Fibroblast of lung (primary cell): ENCODE data around the gene RAB28. TPM values are rescaled to one million over a fixed set of nuclear protein-coding genes. Genes with fewer than 3 reads are reported as not detected.
A peak's percentile ranks its signal among the peaks of the same experiment; 100 is the strongest.

Source experiments
- DNase-seq, 2 donors: peaks; one replicate each; pipeline versions ENCODE4 v3.0.0 to v3.0.0-alpha.2; 2010; ENCODE audit warnings: low read depth in 2 of 2
- H2AFZ ChIP-seq: 2 replicates; pipeline ENCODE4 v1.5.1; 2012; ENCODE audit warnings: low read length, control low read depth, inconsistent platforms
- H3K27ac ChIP-seq: 2 replicates; pipeline ENCODE4 v1.5.1; 2011; ENCODE audit warnings: low read length, control low read depth; ENCODE audit not compliant: insufficient read depth
- H3K27me3 ChIP-seq: 2 replicates; pipeline ENCODE4 v1.5.1; 2011; ENCODE audit warnings: mild to moderate bottlenecking, low read length; ENCODE audit not compliant: control insufficient read depth, insufficient read depth
- H3K36me3 ChIP-seq: 2 replicates; pipeline ENCODE4 v1.5.1; 2011; ENCODE audit warnings: low read length; ENCODE audit not compliant: control insufficient read depth, insufficient read depth
- H3K4me1 ChIP-seq: 2 replicates; pipeline ENCODE4 v1.5.1; 2011; ENCODE audit warnings: low read length; ENCODE audit not compliant: control insufficient read depth, insufficient read depth; ENCODE audit errors: extremely low read depth
- H3K4me2 ChIP-seq: 2 replicates; pipeline ENCODE4 v1.5.1; 2011; ENCODE audit warnings: low read length, control low read depth; ENCODE audit not compliant: insufficient read depth; ENCODE audit errors: extremely low read depth
- H3K4me3 ChIP-seq, 4 experiments: fragments of 200-600 bp in 1 of 4; sonication (generic) in 1 of 4; replicated peaks in 1 of 4; 2 replicates each; pipeline ENCODE4 v1.5.1; 2011 to 2016; ENCODE audit warnings: low read length in 4 of 4, low read depth in 3 of 4, mild to moderate bottlenecking in 3 of 4, control low read depth in 2 of 4, inconsistent platforms in 1 of 4, mixed read lengths in 1 of 4; ENCODE audit not compliant: insufficient read depth in 1 of 4; ENCODE audit errors: control extremely low read depth in 1 of 4
- H3K79me2 ChIP-seq: 2 replicates; pipeline ENCODE4 v1.5.1; 2012; ENCODE audit warnings: mild to moderate bottlenecking, low read length, inconsistent platforms; ENCODE audit not compliant: control insufficient read depth, insufficient read depth
- H3K9ac ChIP-seq: 2 replicates; pipeline ENCODE4 v1.5.1; 2011; ENCODE audit warnings: mild to moderate bottlenecking, low read length, control low read depth; ENCODE audit not compliant: insufficient read depth
- H3K9me3 ChIP-seq: 2 replicates; pipeline ENCODE4 v1.5.1; 2012; ENCODE audit warnings: low read depth, low read length; ENCODE audit not compliant: control insufficient read depth, insufficient read depth
- H4K20me1 ChIP-seq: 2 replicates; pipeline ENCODE4 v1.5.1; 2011; ENCODE audit warnings: low read length; ENCODE audit not compliant: control insufficient read depth, insufficient read depth; ENCODE audit errors: extremely low read depth
- CTCF ChIP-seq, 2 donors: IDR thresholded peaks in 1 of 2; conservative IDR thresholded peaks in 1 of 2; 1 replicate in 1 of 2; 2 replicates in 1 of 2; pipeline ENCODE4 v1.5.1; 2011 to 2012; ENCODE audit warnings: low read length in 2 of 2, control low read depth in 1 of 2, inconsistent platforms in 1 of 2, low read depth in 1 of 2, mild to moderate bottlenecking in 1 of 2
- EZH2 ChIP-seq: IDR thresholded peaks from 2 replicates; pipeline ENCODE4 v1.5.1; 2012; ENCODE audit warnings: low read length, control low read depth, mild to moderate bottlenecking; ENCODE audit errors: missing control alignments
- polyA plus RNA-seq, 2 donors: library from polyadenylated mRNA; depleted of rRNA in 1 of 2; stranded (reverse) in 1 of 2; unstranded in 1 of 2; fragments of >200 nt; gene quantifications; 2 replicates each; pipeline ENCODE4 v1.2.1, GENCODE V29; 2011 to 2012; ENCODE audit warnings: missing spikeins in 1 of 2
- total RNA-seq: library from RNA; depleted of rRNA; stranded (reverse); fragments of >200 nt; gene quantifications from 2 replicates; pipeline ENCODE4 v1.2.1, GENCODE V29; 2014

RAB28 gene
- total and polyA plus RNA-seq, 2 donors (not counting 1 experiment from before 2014, with no cell fraction given), result 17.7 to 18.1 TPM

- Histone ChIP-seq H3K4me3 (no peak overlapping the region), H3K27me3 (peaks cover 75% of the 10 kb centered on the region)
Measured at GRCh38 chr4:13529128-13529919, 45.2 kb upstream of the RAB28 start.

DNA sequence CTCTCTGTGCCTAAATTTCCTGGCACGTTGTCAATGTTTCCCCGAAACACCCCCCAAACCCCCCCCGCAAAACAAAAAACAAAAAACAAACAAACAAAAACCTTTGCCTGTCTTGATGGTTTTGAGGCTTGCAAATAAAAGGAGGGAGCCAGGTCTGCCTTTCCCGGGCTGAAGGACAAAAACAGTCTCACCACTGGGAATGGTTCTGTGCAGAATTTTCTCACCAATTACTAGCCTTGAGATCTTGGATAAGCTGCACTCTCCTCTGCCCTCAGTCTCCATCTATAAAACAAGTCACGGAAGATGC lies 44.6 kb upstream of the RAB28 start:
- Histone ChIP-seq H2AFZ (no peak overlapping the region), H4K20me1 (no peaks in the 10 kb centered on the region), H3K79me2 (no peaks in the 10 kb centered on the region), H3K27me3 (peaks cover 75% of the 10 kb centered on the region), H3K27ac (no peak overlapping the region), H3K4me2 (no peak overlapping the region), H3K4me1 (no peaks in the 10 kb centered on the region), H3K9ac (no peak overlapping the region), H3K36me3 (no peaks in the 10 kb centered on the region), H3K9me3 (no peaks in the 10 kb centered on the region), H3K4me3 (no peak overlapping the region)
- DNase-seq, result no peak
- no peak for TF ChIP-seq CTCF (conservative IDR thresholded peaks at IDR 0.05 in 1 of 2, IDR thresholded peaks at IDR 0.05 in 1 of 2; ENCODE audit: low read depth in 1 of 2, low read length in 2 of 2)
- no peak for TF ChIP-seq EZH2

More at GRCh38 chr4:13529128-13529919, 45.2 kb upstream of the RAB28 start:
- no peak overlapping the region for H3K4me2 ChIP-seq
- H3K9ac ChIP-seq, result no peak overlapping the region
- H3K27ac ChIP-seq, result no peak overlapping the region
- H3K4me1 ChIP-seq, result no peaks in the 10 kb centered on the region
- no peaks in the 10 kb centered on the region for H4K20me1 ChIP-seq
- TF ChIP-seq CTCF (conservative IDR thresholded peaks at IDR 0.05 in 1 of 2, IDR thresholded peaks at IDR 0.05 in 1 of 2; ENCODE audit: low read depth in 1 of 2, low read length in 2 of 2), result no peak
- TF ChIP-seq EZH2, result peak; percentile 80
- H3K9me3 ChIP-seq, result no peaks in the 10 kb centered on the region
- no peaks in the 10 kb centered on the region for H3K79me2 ChIP-seq
- DNase-seq, result no peak
- no peak overlapping the region for H2AFZ ChIP-seq
- no peaks in the 10 kb centered on the region for H3K36me3 ChIP-seq

- no peak overlapping the region for H3K27ac ChIP-seq
- H3K9ac ChIP-seq, result no peak overlapping the region
- no peak overlapping the region for H3K4me3 ChIP-seq
- DNase-seq, result no peak
- H3K36me3 ChIP-seq, result no peaks in the 10 kb centered on the region
- H3K9me3 ChIP-seq, result no peaks in the 10 kb centered on the region
- H3K4me1 ChIP-seq, result no peaks in the 10 kb centered on the region
- peaks cover 74% of the 10 kb centered on the region for H3K27me3 ChIP-seq
- H2AFZ ChIP-seq, result no peak overlapping the region
- H4K20me1 ChIP-seq, result no peaks in the 10 kb centered on the region
- no peak overlapping the region for H3K4me2 ChIP-seq
- TF ChIP-seq EZH2 (peak; percentile 3), CTCF (conservative IDR thresholded peaks at IDR 0.05 in 1 of 2, IDR thresholded peaks at IDR 0.05 in 1 of 2; ENCODE audit: low read depth in 1 of 2, low read length in 2 of 2) (no peak)
- H3K79me2 ChIP-seq, result no peaks in the 10 kb centered on the region
Measured at GRCh38 chr4:13527981-13528820, 44.1 kb upstream of the RAB28 start.
